Measurements from ENCODE around the gene SEC11C.

GRCh38 chr18:59114160-59114559 lies 25.5 kb upstream of the SEC11C start:
- TF ChIP-seq CTCF (IDR thresholded peaks at IDR 0.05) (no peak), POLR2A (IDR thresholded peaks at IDR 0.05; ENCODE audit: low read depth) (no peak), POLR2AphosphoS5 (IDR thresholded peaks at IDR 0.05) (no peak)
